K562 (cell line): ENCODE data around the gene BRPF1. TPM values are rescaled to one million over a fixed set of nuclear protein-coding genes. Genes with fewer than 3 reads are reported as not detected.

Experiments
- ARID2 ChIP-seq: fragments of 450-650 bp; IDR thresholded peaks from 2 replicates; pipeline ENCODE4 v1.6.1; 2017; ENCODE audit warnings: antibody characterized with exemption, mild to moderate bottlenecking
- ARID3A ChIP-seq: IDR thresholded peaks from 2 replicates; pipeline ENCODE4 v1.6.1; 2012; ENCODE audit warnings: low read depth, low read length, improper control_type of control experiment, borderline replicate concordance
- ATF3 ChIP-seq, 2 experiments: fragments of 450-650 bp in 1 of 2; sonication (generic) in 1 of 2; formaldehyde crosslinking in 1 of 2; IDR thresholded peaks in 1 of 2; conservative IDR thresholded peaks in 1 of 2; 2 replicates each; pipeline versions ENCODE4 v1.6.1 to v1.8.1; 2016 to 2023; ENCODE audit warnings: mild to moderate bottlenecking in 2 of 2, moderate library complexity in 2 of 2, inconsistent platforms in 1 of 2, missing genetic modification reagents in 1 of 2
- CEBPG ChIP-seq, 3 experiments: fragments of 200-800 bp in 1 of 3; sonication (Bioruptor generic) in 1 of 3; sonication (generic) in 1 of 3; formaldehyde crosslinking in 1 of 3; IDR thresholded peaks in 2 of 3; conservative IDR thresholded peaks in 1 of 3; 2 replicates each; pipeline versions ENCODE4 v1.6.1 to v1.8.0; 2016 to 2022; ENCODE audit warnings: missing compliant biosample characterization in 2 of 3, missing genetic modification characterization in 2 of 3, mild to moderate bottlenecking in 1 of 3, missing genetic modification reagents in 1 of 3
- FOXM1 ChIP-seq, 2 experiments: fragments of 450-650 bp in 1 of 2; sonication (generic) in 1 of 2; formaldehyde crosslinking in 1 of 2; IDR thresholded peaks; 2 replicates each; pipeline versions ENCODE4 v1.6.1 to v1.9.0; 2017 to 2022; ENCODE audit warnings: low read depth in 2 of 2, mild to moderate bottlenecking in 2 of 2, missing genetic modification reagents in 1 of 2, moderate library complexity in 1 of 2
- GATAD2A ChIP-seq: fragments of 450-650 bp; IDR thresholded peaks from 2 replicates; pipeline ENCODE4 v1.6.1; 2017
- HES1 ChIP-seq: fragments of 450-650 bp; IDR thresholded peaks from 2 replicates; pipeline ENCODE4 v1.6.1; 2016; ENCODE audit warnings: low read depth, mild to moderate bottlenecking, moderate library complexity
- JUN ChIP-seq, 2 experiments: sonication (generic) in 1 of 2; formaldehyde crosslinking in 1 of 2; IDR thresholded peaks; 2 replicates each; pipeline versions ENCODE4 v1.6.1 to v1.8.0; 2012 to 2022; ENCODE audit warnings: borderline replicate concordance in 2 of 2, mild to moderate bottlenecking in 2 of 2, improper control_type of control experiment in 1 of 2, low read depth in 1 of 2, low read length in 1 of 2, missing genetic modification reagents in 1 of 2
- KDM2B ChIP-seq: fragments of 250-450 bp; sonication (Bioruptor Pico); IDR thresholded peaks from 2 replicates; pipeline ENCODE4 v1.8.0; 2021; ENCODE audit warnings: mild to moderate bottlenecking, moderate library complexity
- KLF6 ChIP-seq: fragments of 250-450 bp; sonication (Bioruptor Pico); IDR thresholded peaks from 2 replicates; pipeline ENCODE4 v1.4.0; 2020; ENCODE audit warnings: mild to moderate bottlenecking, moderate library complexity, borderline replicate concordance
- MAFK ChIP-seq: IDR thresholded peaks from 2 replicates; pipeline ENCODE4 v1.6.1; 2011; ENCODE audit warnings: low read length, improper control_type of control experiment
- MBD2 ChIP-seq: sonication (generic); IDR thresholded peaks from 2 replicates; pipeline ENCODE4 v1.6.1; 2016; ENCODE audit warnings: low read depth, borderline replicate concordance
- MEF2A ChIP-seq: IDR thresholded peaks from 2 replicates; pipeline ENCODE4 v1.6.1; 2011; ENCODE audit warnings: low read depth, mild to moderate bottlenecking, low read length, moderate library complexity; ENCODE audit not compliant: control insufficient read depth
- MTA3 ChIP-seq: fragments of 450-650 bp; formaldehyde crosslinking; IDR thresholded peaks from 2 replicates; pipeline ENCODE4 v1.6.1; 2017; ENCODE audit warnings: mild to moderate bottlenecking, borderline replicate concordance
- POLR2H ChIP-seq: IDR thresholded peaks from 2 replicates; pipeline ENCODE4 v1.6.1; 2016; ENCODE audit warnings: missing genetic modification characterization, low read depth, mild to moderate bottlenecking, control low read depth, missing compliant biosample characterization, moderate library complexity
- PRMT5 ChIP-seq: sonication (generic); formaldehyde crosslinking; IDR thresholded peaks from 2 replicates; pipeline ENCODE4 v1.5.0; 2020; ENCODE audit warnings: missing genetic modification reagents
- SIX5 ChIP-seq, 2 experiments: IDR thresholded peaks; 2 replicates each; pipeline ENCODE4 v1.6.1; 2011; ENCODE audit warnings: low read length in 2 of 2, borderline replicate concordance in 1 of 2, low read depth in 1 of 2, mild to moderate bottlenecking in 1 of 2, moderate library complexity in 1 of 2; ENCODE audit not compliant: insufficient read depth in 1 of 2
- TAL1 ChIP-seq: fragments of 450-650 bp; IDR thresholded peaks from 2 replicates; pipeline ENCODE4 v1.6.1; 2016; ENCODE audit warnings: mild to moderate bottlenecking
- TCF7 ChIP-seq: sonication (generic); IDR thresholded peaks from 2 replicates; pipeline ENCODE4 v1.6.1; 2016; ENCODE audit warnings: antibody characterized with exemption, borderline replicate concordance
- TEAD2 ChIP-seq: fragments of 450-650 bp; IDR thresholded peaks from 2 replicates; pipeline ENCODE4 v1.6.1; 2016; ENCODE audit warnings: missing genetic modification characterization, control low read depth, missing compliant biosample characterization
- ZKSCAN1 ChIP-seq: fragments of 150-350 bp; IDR thresholded peaks from 2 replicates; pipeline ENCODE4 v1.6.1; 2016; ENCODE audit warnings: low read depth, low read length
- ZNF134 ChIP-seq: fragments of 250-450 bp; sonication (Bioruptor Pico); conservative IDR thresholded peaks from 2 replicates; pipeline ENCODE4 v1.4.0; 2020
- ZNF780A ChIP-seq: fragments of 250-450 bp; sonication (Bioruptor Pico); IDR thresholded peaks from 2 replicates; pipeline ENCODE4 v1.5.0; 2021; ENCODE audit warnings: mild to moderate bottlenecking
- ZSCAN29 ChIP-seq: fragments of 450-650 bp; IDR thresholded peaks from 2 replicates; pipeline ENCODE4 v1.6.1; 2017
- polyA plus RNA-seq, 8 experiments: library from polyadenylated mRNA; depleted of rRNA in 4 of 8; stranded (reverse) in 5 of 8; unstranded in 3 of 8; fragments of >200 nt; fragmentation: Nextera tagmentation in 2 of 8; fragmentation: Illumina TruSeq in 1 of 8; extraction: Ambion mirVana in 2 of 8; extraction: Trizol in 1 of 8; gene quantifications; 2 replicates each; pipeline versions ENCODE4 v1.2.1 to v1.2.3, GENCODE V29; 2011 to 2014; ENCODE audit warnings: inconsistent platforms in 1 of 8, missing spikeins in 1 of 8
- total RNA-seq, 7 experiments: library from RNA; depleted of rRNA in 6 of 7; stranded (reverse); fragments of >200 nt in 6 of 7; fragmentation: Illumina TruSeq in 2 of 7; extraction: Trizol in 2 of 7; gene quantifications; 2 replicates each; pipeline versions ENCODE4 v1.2.1 to v1.2.3, GENCODE V29; 2011 to 2021; ENCODE audit warnings: low replicate concordance in 1 of 7

The BRPF1 gene
- total and polyA plus RNA-seq, 9 of the 15 experiments (the other 6 are each of a cell fraction or from before 2014, with no cell fraction given), result 1.1 to 40.2 (median 23.5) TPM

GRCh38 chr3:9715764-9716437 lies 15.6 kb upstream of the BRPF1 start (continued):
- TF ChIP-seq FOXM1 (IDR thresholded peaks at IDR 0.05; ENCODE audit: low read depth) (peak; percentile 55; the same call in 1 of the 2 replicates), FOXM1 (CRISPR knock-in tag; IDR thresholded peaks at IDR 0.05; ENCODE audit: low read depth) (no peak), ARID2 (peak; percentile 47; the same call in 1 of the 2 replicates), KDM2B (no peak), CEBPG (CRISPR knock-in tag; IDR thresholded peaks at IDR 0.05) (no peak), CEBPG (tag; conservative IDR thresholded peaks at IDR 0.05 in 1 of 2, IDR thresholded peaks at IDR 0.05 in 1 of 2) (peak in 1 of 2 experiments; percentile 39; a peak in 1 of 4 replicates), ARID3A (peak; percentile 93), MEF2A (no peak), ZNF134 (CRISPR knock-in tag) (no peak), ZSCAN29 (no peak), JUN (IDR thresholded peaks at IDR 0.05; ENCODE audit: borderline replicate concordance, low read depth, low read length) (peak; percentile 98), JUN (CRISPR knock-in tag; IDR thresholded peaks at IDR 0.05; ENCODE audit: borderline replicate concordance) (no peak), TCF7 (no peak), TAL1 (peak; percentile 23; the same call in 1 of the 2 replicates), ZKSCAN1 (0 out of 2 replicates have a peak, but pooled peaks have one; percentile 42), HES1 (no peak), MBD2 (no peak), PRMT5 (no peak), ZNF780A (CRISPR knock-in tag) (no peak), SIX5 (IDR thresholded peaks at IDR 0.05; ENCODE audit: borderline replicate concordance in 1 of 2, insufficient read depth in 1 of 2, low read depth in 1 of 2, low read length in 2 of 2) (no peak), POLR2H (no peak), KLF6 (CRISPR knock-in tag) (no peak), MTA3 (peak; percentile 63; the same call in 1 of the 2 replicates), ATF3 (IDR thresholded peaks at IDR 0.05) (peak; percentile 98), ATF3 (CRISPR knock-in tag; conservative IDR thresholded peaks at IDR 0.05) (peak; percentile 99), GATAD2A (0 out of 2 replicates have a peak, but pooled peaks have one; percentile 83), MAFK (0 out of 2 replicates have a peak, but pooled peaks have one; percentile 10), TEAD2 (tag) (no peak)
